B cell (primary cell): ENCODE data around the gene KLHL42.

ENCODE experiments used
- EZH2 ChIP-seq: IDR thresholded peaks from 2 replicates; pipeline ENCODE4 v1.6.1; 2012; ENCODE audit warnings: borderline replicate concordance, low read depth, mild to moderate bottlenecking, moderate library complexity, low read length; ENCODE audit not compliant: insufficient read depth, poor library complexity, severe bottlenecking
- TF ChIP-seq, protein P1 (sequence below): fragments of 200-600 bp; IDR thresholded peaks from one replicate; pipeline ENCODE4 v1.8.0; 2022; ENCODE audit warnings: antibody characterized with exemption, mild to moderate bottlenecking

DNA sequence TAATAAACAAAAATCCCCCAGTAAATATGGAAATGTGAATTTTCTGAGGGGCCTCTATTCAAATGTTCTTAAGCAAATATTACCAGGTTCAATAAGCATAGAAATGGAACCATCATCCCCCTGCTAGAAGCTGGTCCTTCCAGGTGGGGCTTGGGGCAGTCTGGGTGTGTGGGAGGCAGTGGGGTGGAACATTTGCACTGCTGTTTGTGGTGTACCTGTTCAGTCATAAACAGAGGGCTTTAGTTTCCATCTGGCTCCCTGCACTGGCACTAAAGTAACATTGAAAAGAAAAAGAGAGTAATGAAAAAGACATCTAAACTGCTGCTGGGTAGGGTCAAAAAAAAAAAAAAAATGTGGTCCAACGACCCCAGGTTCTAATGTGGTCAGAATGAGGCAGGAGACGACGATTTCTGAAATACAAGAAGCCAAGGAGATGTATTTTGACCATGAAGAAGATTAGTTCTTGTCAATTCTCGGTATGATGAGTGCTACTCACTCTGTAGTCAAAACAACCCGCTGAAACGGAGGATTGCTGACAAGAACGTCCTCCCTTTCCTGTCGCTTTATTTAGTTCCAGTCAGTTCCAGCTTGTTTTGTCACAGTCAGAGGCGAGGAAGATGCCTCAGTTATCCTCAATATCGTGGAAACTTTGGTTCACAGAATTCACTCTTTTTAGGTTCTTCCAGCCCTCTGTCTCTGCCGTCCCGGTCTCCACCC, 44.3 kb downstream of the KLHL42 start:
- TF ChIP-seq, protein P1, sequence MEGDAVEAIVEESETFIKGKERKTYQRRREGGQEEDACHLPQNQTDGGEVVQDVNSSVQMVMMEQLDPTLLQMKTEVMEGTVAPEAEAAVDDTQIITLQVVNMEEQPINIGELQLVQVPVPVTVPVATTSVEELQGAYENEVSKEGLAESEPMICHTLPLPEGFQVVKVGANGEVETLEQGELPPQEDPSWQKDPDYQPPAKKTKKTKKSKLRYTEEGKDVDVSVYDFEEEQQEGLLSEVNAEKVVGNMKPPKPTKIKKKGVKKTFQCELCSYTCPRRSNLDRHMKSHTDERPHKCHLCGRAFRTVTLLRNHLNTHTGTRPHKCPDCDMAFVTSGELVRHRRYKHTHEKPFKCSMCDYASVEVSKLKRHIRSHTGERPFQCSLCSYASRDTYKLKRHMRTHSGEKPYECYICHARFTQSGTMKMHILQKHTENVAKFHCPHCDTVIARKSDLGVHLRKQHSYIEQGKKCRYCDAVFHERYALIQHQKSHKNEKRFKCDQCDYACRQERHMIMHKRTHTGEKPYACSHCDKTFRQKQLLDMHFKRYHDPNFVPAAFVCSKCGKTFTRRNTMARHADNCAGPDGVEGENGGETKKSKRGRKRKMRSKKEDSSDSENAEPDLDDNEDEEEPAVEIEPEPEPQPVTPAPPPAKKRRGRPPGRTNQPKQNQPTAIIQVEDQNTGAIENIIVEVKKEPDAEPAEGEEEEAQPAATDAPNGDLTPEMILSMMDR, result no peak
- no peak for TF ChIP-seq EZH2
